ENCODE measurements around the gene TENM3. TPM values are rescaled to one million over a fixed set of nuclear protein-coding genes. Genes with fewer than 3 reads are reported as not detected.

The TENM3 gene
- total RNA-seq, 4 donors from 2014 or later, result 29.8 to 58.5 (median 35.9) TPM

DNA sequence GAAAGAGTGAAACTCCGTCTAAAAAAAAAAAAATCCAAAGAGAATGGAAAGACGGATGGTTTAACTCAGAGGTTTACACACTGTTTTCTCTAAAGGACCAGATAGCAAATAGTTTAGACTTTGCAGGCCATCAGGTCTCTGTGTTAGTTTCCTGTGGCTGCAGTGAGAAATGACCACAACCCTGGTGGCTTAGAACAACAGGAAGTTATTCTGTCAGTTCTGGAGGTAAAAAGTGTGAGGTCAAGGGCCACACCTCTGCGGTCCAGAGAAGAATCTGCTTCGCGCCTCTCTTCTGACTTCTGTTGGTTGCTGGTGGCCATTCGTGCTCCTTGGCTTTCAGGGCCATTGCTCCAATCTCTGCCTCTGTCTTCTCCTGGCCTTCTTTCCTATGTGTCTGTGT, 76.9 kb downstream of the TENM3 start:
- TF ChIP-seq, protein P1, sequence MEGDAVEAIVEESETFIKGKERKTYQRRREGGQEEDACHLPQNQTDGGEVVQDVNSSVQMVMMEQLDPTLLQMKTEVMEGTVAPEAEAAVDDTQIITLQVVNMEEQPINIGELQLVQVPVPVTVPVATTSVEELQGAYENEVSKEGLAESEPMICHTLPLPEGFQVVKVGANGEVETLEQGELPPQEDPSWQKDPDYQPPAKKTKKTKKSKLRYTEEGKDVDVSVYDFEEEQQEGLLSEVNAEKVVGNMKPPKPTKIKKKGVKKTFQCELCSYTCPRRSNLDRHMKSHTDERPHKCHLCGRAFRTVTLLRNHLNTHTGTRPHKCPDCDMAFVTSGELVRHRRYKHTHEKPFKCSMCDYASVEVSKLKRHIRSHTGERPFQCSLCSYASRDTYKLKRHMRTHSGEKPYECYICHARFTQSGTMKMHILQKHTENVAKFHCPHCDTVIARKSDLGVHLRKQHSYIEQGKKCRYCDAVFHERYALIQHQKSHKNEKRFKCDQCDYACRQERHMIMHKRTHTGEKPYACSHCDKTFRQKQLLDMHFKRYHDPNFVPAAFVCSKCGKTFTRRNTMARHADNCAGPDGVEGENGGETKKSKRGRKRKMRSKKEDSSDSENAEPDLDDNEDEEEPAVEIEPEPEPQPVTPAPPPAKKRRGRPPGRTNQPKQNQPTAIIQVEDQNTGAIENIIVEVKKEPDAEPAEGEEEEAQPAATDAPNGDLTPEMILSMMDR (IDR thresholded peaks at IDR 0.05; ENCODE audit: low read depth), result no peak

DNA sequence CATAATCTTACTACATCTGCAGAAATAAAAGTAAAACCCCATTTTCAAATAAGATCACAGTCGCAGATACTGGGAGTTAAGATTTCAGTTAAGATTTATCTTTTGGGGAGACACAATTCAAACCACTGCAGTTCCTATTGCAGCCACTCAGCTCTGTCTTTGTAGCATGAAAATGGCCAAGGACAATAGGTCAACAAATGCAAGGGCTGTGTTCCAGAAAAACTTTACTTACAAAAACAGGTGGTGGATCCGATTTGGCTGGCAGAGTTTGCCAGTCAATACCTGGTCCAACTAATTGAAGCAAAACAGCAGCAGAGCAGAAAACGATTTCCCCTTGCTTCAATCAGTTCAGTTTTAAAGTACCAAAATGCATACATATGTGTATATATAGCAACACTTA, 77.4 kb downstream of the TENM3 start:
- TF ChIP-seq, protein P1 (IDR thresholded peaks at IDR 0.05; ENCODE audit: low read depth), result no peak

DNA sequence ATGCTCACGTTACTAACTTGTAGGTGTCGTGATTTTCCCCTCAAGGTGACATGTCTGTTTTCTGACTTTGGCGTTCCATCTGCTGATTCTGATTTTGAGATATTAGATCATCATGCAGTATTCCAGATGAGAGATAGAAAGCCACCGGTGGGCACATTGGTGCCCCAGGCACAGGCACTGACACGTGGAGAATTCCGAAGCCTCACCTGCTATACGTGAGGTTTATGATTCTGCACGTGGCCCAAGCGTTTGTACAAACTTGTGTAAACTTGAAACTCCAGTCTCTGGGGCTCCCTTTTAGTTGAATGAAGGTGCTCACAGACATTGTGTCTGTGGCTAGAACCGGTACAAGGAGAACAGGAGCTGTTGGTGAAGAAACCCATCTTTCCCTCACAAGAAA, 81.1 kb downstream of the TENM3 start:
- TF ChIP-seq, protein P1 (IDR thresholded peaks at IDR 0.05; ENCODE audit: low read depth), result no peak

DNA sequence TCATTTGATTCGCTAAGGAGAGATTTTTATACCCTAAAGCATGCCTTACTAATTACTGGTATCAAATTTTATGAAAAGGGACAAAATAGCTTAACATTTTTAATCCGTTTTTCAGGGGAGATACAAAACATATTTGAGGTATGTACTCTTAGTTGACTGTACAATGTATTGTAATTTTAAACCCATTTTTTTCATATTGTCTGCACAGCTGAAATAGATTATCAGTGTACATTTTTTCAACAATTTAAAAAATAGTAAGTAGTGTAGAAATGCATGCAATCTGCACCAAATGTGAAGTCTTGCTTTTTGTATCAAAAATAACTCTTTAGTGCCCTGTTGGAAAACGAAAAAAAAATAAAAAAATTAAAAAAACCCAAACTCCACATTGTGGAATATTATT, 82.2 kb downstream of the TENM3 start:
- TF ChIP-seq, protein P1 (IDR thresholded peaks at IDR 0.05; ENCODE audit: low read depth), result no peak

DNA sequence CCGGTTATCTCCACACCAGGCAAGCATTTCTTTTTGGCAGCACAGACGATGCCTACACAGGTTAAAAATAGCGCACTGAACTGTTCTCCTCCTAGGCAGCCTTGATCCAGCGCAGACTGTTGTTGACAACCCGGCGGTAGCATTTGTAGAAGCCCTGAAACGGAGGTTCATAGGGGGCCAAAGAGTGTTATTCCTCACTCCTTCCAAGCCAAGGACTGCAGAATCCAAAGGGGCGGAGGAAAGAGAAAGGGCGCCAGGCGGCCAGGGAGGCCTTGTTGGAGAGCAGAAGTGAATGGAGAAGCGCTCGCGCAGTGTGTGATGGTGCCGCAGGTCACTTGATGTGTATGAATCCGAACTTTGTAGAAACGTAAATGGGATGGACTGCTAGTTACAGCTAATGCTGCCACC, 82.7 kb downstream of the TENM3 start:
- TF ChIP-seq, protein P1 (IDR thresholded peaks at IDR 0.05; ENCODE audit: low read depth), result no peak

DNA sequence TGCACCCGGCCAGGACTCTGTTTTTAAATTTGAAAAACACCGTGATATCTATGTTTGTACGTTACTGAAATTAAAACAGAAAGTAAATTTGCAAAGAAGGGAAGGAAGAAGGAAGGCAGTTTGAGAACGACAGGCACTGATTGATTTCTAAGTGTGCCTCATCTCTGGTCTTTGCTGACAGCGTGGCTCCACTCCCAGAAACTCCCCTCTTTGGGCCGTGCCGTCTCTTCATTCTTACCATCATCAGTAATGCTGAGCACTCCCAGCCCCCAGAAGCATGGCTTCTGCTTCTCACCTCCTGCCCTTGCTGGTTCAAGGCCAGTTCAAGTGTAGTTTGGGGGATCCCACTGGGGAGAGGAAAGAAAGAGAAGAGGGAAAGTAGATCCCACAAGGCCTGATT, 85.3 kb downstream of the TENM3 start:
- TF ChIP-seq, protein P1 (IDR thresholded peaks at IDR 0.05; ENCODE audit: low read depth), result no peak

DNA sequence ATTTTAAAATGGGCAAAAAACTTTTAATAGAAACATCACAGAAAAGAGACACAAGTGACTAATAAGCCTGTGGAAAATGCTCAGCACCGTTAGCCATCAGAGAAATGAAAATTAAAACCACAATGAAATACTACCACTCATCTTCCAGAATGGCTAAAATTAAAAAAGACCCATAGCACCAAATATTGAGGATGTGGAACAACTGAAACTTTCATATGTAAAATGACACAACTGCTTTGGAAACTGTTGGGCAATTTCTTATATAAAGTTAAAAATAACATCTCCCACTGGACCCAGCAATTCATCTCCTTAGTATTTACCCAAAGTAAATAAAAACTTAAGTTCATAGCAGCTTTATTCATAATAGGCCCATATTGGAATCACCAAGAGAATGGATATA, 94.2 kb downstream of the TENM3 start:
- TF ChIP-seq, protein P1 (IDR thresholded peaks at IDR 0.05; ENCODE audit: low read depth), result no peak
